Osteoblast (primary cell): ENCODE measurements around the gene OR51A7. TPM values are rescaled to one million over a fixed set of nuclear protein-coding genes. Genes with fewer than 3 reads are reported as not detected.

Experiments used
- DNase-seq: peaks from one replicate; pipeline ENCODE4 v3.0.0; 2011; ENCODE audit warnings: low spot score, mixed read lengths; ENCODE audit not compliant: insufficient read length; ENCODE audit errors: missing footprints
- H2AFZ ChIP-seq: 2 replicates; pipeline ENCODE4 v1.6.0; 2011; ENCODE audit warnings: mild to moderate bottlenecking, low read length
- H3K27ac ChIP-seq: 2 replicates; pipeline ENCODE4 v1.5.1; 2011; ENCODE audit warnings: mild to moderate bottlenecking, low read depth, low read length, moderate library complexity
- H3K27me3 ChIP-seq: 2 replicates; pipeline ENCODE4 v1.6.0; 2012; ENCODE audit warnings: mild to moderate bottlenecking, control low read depth, inconsistent platforms, low read length, moderate library complexity; ENCODE audit not compliant: insufficient read depth
- H3K36me3 ChIP-seq: 2 replicates; pipeline ENCODE4 v1.5.1; 2011; ENCODE audit warnings: mild to moderate bottlenecking, low read length, control low read depth, moderate library complexity; ENCODE audit not compliant: insufficient read depth
- H3K4me1 ChIP-seq: 2 replicates; pipeline ENCODE4 v1.5.1; 2011; ENCODE audit warnings: mild to moderate bottlenecking, low read length, control low read depth, moderate library complexity; ENCODE audit not compliant: insufficient read depth
- H3K4me2 ChIP-seq: 2 replicates; pipeline ENCODE4 v1.6.0; 2011; ENCODE audit warnings: mild to moderate bottlenecking, low read length; ENCODE audit not compliant: insufficient read depth
- H3K4me3 ChIP-seq: fragments of 200-600 bp; sonication (generic); 3 replicates; pipeline ENCODE4 v1.5.1; 2012; ENCODE audit warnings: mild to moderate bottlenecking, low read length, inconsistent platforms; ENCODE audit not compliant: insufficient read depth
- H3K79me2 ChIP-seq: 2 replicates; pipeline ENCODE4 v1.6.0; 2012; ENCODE audit warnings: mild to moderate bottlenecking, low read length, control low read depth, inconsistent platforms; ENCODE audit not compliant: insufficient read depth
- H3K9me3 ChIP-seq: 2 replicates; pipeline ENCODE4 v1.5.1; 2011; ENCODE audit warnings: low read depth, low read length, control low read depth
- H4K20me1 ChIP-seq: 2 replicates; pipeline ENCODE4 v1.6.0; 2012; ENCODE audit warnings: mild to moderate bottlenecking, low read length, control low read depth; ENCODE audit not compliant: insufficient read depth
- CTCF ChIP-seq: IDR thresholded peaks from 2 replicates; pipeline ENCODE4 v1.5.1; 2011; ENCODE audit warnings: mild to moderate bottlenecking, low read depth, low read length, moderate library complexity; ENCODE audit errors: extremely low read depth
- total RNA-seq: library from RNA; depleted of rRNA; stranded (reverse); fragments of >200 nt; gene quantifications from 2 replicates; pipeline ENCODE4 v1.2.3, GENCODE V29; 2012

The OR51A7 gene
- total RNA-seq, 1 donor, result not detected

DNA sequence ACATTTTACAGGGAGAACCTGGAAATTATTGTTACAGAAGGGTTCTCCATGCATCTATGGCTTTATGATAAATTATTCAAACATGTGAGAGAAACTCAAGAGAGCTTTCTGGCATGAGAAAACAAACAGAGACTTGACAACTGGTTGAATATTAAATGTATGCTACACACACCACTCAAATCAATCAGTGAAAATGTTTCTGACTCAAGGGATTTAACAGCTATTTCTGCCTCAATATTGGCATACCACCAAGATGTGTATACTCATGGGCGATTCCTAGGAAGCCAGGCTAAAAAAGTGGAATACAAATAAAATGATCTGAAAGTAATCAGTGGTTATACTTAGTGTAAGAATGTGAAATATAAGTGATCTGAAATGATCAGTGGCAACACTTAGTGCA, 37.7 kb upstream of the OR51A7 start:
- DNase-seq, result no peak
- H3K9me3 ChIP-seq, result no peaks in the 10 kb centered on the region
- no peaks in the 10 kb centered on the region for H4K20me1 ChIP-seq
- no peak for TF ChIP-seq CTCF
- H3K27ac ChIP-seq, result no peak overlapping the region
- no peaks in the 10 kb centered on the region for H3K4me1 ChIP-seq
- no peaks in the 10 kb centered on the region for H3K36me3 ChIP-seq
- H3K27me3 ChIP-seq, result no peaks in the 10 kb centered on the region
- no peak overlapping the region for H2AFZ ChIP-seq
- H3K4me3 ChIP-seq, result no peak overlapping the region
- H3K4me2 ChIP-seq, result no peak overlapping the region
- no peaks in the 10 kb centered on the region for H3K79me2 ChIP-seq

DNA sequence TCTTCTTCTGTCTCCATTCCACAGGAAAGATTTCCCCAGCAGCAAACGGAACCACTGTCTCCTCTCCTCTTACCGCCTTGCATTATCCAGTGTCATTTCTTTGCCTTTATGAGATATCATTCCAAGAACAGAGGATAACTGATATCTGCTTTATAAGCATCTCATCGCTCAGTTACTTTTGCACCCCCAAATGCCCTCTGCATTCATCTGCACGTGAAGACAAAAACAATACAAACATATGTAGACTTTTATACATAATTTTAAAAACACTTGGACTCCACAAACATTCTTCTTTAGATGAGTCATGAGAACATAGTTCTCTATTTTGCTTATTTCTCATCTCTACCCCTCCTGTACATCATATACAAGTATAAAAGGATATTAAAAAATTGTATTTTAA, 22.4 kb upstream of the OR51A7 start:
- H3K4me3 ChIP-seq, result no peak overlapping the region
- H3K79me2 ChIP-seq, result no peaks in the 10 kb centered on the region
- H3K4me1 ChIP-seq, result peaks cover 5% of the 10 kb centered on the region
- no peak for TF ChIP-seq CTCF
- no peaks in the 10 kb centered on the region for H3K9me3 ChIP-seq
- peak; percentile 29 for DNase-seq
- H4K20me1 ChIP-seq, result no peaks in the 10 kb centered on the region
- H3K4me2 ChIP-seq, result no peak overlapping the region
- no peaks in the 10 kb centered on the region for H3K36me3 ChIP-seq
- H3K27ac ChIP-seq, result no peak overlapping the region
- no peaks in the 10 kb centered on the region for H3K27me3 ChIP-seq
- H2AFZ ChIP-seq, result no peak overlapping the region

- Histone ChIP-seq H3K36me3 (no peaks in the 10 kb centered on the region), H3K27ac (no peak within 1 kb of the TSS), H4K20me1 (no peaks in the 10 kb centered on the region), H3K27me3 (no peaks in the 10 kb centered on the region), H3K4me3 (no peak within 1 kb of the TSS), H3K79me2 (no peaks in the 10 kb centered on the region), H3K4me1 (peaks cover 5% of the 10 kb centered on the region), H2AFZ (peak within 1 kb of the TSS; percentile 36), H3K4me2 (peak within 1 kb of the TSS; percentile 17), H3K9me3 (no peaks in the 10 kb centered on the region)
- DNase-seq, result no peak
- no peak for TF ChIP-seq CTCF
Measured at GRCh38 chr11:4881860-4882500, 21.6 kb upstream of the OR51A7 start, which contains the start of gene OR51T1. Gene OR51T1, plus strand, starts transcription at chr11:4881900. Its CDS starts 0 bp downstream, at chr11:4881900.

GRCh38 chr11:4882543-4882942, 21.0 kb upstream of the OR51A7 start:
- no peaks in the 10 kb centered on the region for H3K36me3 ChIP-seq
- no peak for DNase-seq
- no peaks in the 10 kb centered on the region for H3K79me2 ChIP-seq
- H4K20me1 ChIP-seq, result no peaks in the 10 kb centered on the region
- no peak overlapping the region for H3K27ac ChIP-seq
- H2AFZ ChIP-seq, result no peak overlapping the region
- no peak for TF ChIP-seq CTCF
- H3K9me3 ChIP-seq, result no peaks in the 10 kb centered on the region
- no peak overlapping the region for H3K4me3 ChIP-seq
- peaks cover 5% of the 10 kb centered on the region for H3K4me1 ChIP-seq
- H3K4me2 ChIP-seq, result no peak overlapping the region
- H3K27me3 ChIP-seq, result no peaks in the 10 kb centered on the region
